Frontal cortex (tissue), 4 donors: Measurements from ENCODE around the gene EIF6. TPM values are rescaled to one million over a fixed set of nuclear protein-coding genes. Genes with fewer than 3 reads are reported as not detected.
A peak's percentile ranks its signal among the peaks of the same experiment; 100 is the strongest.

Source experiments
- DNase-seq, 2 donors: peaks; one replicate each; pipeline ENCODE4 v3.0.0; 2012; ENCODE audit warnings: low spot score in 2 of 2
- FAIRE-seq: peaks from 2 replicates; lab custom pipeline; 2012; peaks lifted over from hg19 to GRCh38; lab: Jason Lieb, UNC
- total RNA-seq: library from RNA; depleted of rRNA; stranded (reverse); fragments of >200 nt; gene quantifications from one replicate; pipeline ENCODE4 v1.2.3, GENCODE V29; 2014
- donor health status: control.
- donor health status: control.
- donor health status: control.

Gene EIF6
- total RNA-seq, 1 donor from 2014 or later, result 71.7 TPM

DNA sequence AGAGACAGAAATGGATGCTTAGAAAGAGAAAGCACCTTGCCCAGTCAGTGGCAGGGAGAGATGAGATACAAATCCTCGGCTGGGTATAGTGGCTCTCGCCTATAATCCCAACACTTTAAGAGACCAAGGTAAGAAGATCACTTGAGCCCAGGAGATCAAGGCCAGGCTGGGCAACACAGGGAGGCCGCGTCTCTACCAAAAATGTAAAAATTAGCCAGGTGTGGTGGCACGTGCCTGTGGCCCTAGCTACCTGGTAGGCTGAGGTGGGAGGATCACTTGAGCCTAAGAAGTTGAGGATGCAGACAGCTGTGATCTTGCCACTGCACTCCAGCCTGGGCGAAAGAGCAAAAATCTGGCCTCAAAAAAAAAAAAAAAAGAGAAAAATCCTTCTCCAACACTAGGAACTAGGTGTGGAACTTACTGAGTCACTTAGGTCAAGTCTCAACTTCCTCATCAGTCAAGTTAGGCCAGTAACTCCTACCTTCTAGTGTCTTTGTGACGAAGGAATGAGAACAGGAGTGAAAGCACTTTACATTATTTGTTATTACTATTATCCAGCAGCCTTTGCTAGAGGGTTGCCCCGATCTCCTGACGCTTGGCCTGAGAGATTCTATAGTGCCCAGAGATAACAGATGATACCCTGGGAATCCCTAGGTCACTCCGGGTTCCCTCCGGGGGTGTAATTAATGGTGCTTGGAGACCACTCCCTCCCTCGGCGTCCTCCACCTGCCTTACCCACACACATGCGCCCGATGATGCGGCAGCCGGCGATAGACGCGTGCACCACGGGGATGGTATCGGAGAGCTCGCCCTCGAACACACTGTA is 918 bp downstream of the EIF6 start:
- DNase-seq, result no peak
- no peak for FAIRE-seq

DNA sequence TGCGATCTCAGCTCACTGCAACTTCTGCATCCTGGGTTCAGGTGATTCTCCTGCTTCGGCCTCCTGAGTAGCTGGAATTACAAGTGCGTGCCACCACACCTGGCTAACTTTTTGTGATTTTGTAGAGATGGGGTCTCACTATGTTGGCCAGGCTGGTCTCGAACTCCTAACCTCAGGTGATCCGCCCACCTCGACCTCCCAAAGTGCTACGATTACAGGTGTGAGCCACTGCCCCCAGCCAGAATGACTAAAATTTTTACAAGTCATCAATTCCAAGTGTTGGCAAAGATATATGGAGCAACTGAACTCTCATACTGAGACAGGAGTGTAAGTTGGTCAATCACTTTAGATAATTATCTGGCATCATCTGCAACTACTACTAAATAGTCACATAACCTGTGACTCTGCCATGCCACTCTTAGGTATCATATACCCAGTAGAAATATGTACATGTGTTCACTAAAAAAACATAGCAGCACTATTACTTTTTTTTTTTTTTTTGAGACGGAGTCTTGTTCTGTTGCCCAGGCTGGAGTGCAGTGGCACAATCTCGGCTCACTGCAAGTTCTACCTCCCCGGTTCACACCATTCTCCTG is 3.0 kb downstream of the EIF6 start:
- DNase-seq (no peak), FAIRE-seq (no peak)

DNA sequence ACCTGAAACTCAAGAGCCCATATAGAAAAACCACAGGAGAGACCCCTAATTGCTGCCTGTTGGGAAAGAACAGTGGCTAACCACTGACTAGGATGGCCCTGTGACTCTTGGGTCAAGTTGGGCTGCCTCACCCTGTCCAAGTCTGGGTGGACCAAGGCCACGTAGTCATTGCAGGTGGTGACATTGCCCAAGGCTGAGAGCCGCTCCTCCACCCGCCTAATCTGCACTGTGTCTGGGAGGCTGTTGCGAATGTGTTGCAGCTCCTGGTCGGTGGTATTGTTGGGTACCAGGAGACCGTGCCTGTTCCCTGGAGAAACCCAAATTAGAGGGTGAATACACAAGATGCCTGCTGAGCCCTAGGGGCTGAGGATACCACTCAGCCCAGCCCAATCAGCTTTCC is 4.0 kb downstream of the EIF6 start:
- DNase-seq, result no peak
- FAIRE-seq, result no peak

DNA sequence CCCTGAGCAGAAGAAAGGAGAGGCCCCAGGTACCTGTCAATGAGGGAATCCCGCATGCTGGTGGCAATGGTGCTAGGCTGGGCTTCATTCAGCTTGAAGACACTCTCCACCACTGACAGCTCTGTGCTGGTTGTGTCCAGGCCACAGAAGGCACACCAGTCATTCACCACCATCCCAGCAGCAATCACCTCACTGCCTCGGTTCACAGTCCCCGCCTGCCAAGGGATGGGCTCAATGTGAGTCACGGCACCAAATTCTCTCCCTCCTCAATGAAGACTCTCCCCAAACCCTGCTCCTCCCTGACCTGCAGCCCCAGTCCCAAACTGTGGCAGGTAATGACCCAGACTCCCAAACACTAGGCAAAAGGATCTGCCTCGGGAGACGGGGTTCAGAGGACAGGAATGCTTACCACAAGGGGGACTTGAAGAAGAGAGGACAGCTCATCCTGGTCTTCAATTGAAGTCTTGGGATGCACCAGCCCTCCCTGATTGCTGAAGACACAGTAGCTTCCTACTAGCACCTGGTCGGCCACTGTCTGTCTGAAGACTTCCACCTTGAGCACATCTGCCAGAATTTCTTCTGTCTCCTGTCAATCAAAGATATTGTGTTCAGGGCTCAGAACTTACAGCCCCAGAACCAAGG is 4.9 kb downstream of the EIF6 start:
- DNase-seq, result no peak
- no peak for FAIRE-seq

DNA sequence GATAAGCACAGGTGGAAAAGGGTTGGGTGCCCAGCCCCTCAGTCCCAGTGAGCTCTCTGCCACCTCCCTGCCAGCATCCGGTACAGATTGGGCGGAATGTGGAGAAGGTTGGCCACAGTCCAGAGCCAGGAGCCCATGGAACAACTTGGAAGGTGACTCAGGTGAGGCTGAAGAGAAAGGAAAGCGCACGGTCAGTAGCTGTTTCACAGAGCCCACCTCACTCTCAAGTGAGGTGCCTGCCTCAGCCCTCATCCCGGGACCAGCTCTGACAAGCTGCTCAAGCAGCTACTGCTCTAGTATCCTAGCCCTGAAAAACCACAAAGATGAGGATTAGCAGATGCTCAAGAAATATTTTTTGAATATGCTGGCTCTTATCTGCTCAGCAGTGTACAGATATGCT is 5.5 kb downstream of the EIF6 start:
- no peak for DNase-seq
- FAIRE-seq, result no peak

DNA sequence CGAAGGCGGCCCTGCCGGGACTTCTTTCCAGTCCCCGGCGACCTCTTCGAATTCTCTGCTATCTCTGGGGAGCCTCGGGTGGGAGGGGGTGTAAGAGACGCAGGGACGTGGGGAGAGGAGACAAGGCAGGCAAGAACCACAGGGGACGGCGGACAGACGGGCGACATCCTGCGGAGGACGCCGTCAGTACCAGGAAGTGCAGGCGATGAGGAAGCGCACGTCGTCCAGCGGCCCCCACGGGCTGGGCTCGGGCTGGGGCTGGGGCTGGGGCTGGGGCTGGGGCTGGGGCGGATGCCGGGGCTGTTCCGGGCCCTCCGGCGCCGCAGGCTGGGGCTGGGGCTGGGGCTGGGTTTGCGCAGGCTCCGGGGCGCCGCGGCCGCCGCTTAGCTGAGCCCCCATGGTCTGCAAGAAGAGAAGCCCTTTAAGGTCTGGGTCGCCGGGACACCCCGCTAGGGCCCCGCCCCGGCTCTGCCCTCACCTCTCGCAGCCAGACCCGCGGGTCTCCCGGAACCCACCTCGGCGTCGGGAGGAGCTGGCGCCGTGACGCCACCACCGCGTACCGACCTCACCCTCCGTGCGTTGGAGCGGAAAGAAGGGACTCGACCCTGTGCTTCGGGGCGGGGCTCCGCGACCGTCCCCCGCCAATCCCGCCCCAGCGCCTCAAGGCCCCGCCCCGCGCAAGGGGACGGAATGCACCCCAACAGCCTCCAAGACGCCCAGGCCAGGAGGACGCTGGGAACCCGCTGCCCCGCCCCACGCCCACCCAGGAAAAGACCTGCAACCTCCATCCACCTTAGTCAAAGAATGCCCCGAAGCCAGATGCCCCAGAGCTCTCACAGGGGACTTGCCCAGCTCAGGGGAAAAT is 6.8 kb downstream of the EIF6 start, which contains the start of gene MMP24OS:
Gene MMP24OS, minus strand, starts transcription at position 592 of the 865 bp plus-strand sequence. Its CDS starts 193 bp downstream, at position 399.
- DNase-seq (peak; percentile 85 to 94), FAIRE-seq (no peak)

DNA sequence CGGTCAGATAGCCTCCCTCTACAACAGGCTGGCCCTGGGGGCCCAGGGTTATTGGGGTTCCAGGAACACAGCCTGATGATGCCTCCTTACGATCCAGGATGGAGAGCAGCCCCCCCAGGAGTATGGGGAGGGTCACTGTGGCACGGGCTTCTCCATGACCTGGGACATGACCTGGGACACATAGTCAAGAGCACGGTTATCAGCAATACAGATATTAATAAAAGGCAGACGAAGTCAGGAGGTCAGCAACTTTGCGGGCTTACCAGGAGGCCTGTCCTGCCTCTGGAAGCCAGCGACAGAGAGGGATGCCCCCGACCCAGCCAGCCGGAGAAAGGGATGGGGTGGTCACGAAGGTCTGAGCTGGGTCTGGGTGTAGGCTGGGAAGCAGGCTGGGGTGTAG is 7.4 kb downstream of the EIF6 start:
- no peak for FAIRE-seq
- DNase-seq, result no peak

DNA sequence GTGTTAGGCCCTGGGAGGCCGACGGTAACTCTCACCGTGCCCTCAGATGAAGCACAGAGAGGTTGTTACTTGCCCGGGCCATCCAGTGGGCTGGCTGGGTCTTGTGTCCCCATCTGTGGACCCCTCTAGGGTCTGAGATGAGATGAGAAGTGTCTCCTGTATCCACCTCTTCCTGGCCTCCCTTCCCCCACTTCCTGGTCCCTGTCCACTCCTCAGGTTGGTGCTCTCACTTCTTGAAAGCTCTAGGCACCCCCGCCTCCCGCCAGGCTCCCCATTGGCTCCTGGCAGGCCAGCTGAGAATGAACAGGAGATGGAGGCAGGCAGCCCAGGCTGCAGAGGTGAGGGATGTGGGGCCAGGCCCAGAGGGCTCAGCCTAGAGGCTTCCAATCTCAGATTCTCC is 8.2 kb downstream of the EIF6 start:
- DNase-seq (no peak), FAIRE-seq (no peak)

DNA sequence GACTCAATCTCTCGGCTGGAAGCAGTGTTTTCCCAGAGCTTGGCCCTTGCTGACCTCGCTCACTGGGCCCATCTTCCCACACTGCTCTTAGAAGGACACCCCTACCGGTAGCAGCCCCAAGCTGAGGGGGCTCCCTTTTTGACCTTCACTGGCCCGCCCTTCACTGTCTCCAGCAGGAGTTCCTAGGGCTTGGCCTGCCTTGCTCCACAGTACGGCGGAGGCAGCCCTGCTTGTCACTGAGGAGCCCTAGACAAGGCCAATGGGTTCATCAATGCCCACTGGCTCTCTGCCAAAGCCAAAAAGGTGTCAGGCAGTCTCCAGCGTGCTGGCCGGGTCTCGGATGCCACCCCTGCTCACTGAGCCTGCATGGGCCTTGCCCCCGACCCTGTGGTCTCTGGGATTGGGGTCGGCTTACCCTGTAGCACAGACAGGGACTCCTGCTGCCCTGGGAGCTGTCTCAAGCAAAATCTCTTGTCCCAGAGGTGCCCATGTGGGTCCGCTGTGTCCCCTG is 8.8 kb downstream of the EIF6 start:
- FAIRE-seq (no peak), DNase-seq (no peak)

DNA sequence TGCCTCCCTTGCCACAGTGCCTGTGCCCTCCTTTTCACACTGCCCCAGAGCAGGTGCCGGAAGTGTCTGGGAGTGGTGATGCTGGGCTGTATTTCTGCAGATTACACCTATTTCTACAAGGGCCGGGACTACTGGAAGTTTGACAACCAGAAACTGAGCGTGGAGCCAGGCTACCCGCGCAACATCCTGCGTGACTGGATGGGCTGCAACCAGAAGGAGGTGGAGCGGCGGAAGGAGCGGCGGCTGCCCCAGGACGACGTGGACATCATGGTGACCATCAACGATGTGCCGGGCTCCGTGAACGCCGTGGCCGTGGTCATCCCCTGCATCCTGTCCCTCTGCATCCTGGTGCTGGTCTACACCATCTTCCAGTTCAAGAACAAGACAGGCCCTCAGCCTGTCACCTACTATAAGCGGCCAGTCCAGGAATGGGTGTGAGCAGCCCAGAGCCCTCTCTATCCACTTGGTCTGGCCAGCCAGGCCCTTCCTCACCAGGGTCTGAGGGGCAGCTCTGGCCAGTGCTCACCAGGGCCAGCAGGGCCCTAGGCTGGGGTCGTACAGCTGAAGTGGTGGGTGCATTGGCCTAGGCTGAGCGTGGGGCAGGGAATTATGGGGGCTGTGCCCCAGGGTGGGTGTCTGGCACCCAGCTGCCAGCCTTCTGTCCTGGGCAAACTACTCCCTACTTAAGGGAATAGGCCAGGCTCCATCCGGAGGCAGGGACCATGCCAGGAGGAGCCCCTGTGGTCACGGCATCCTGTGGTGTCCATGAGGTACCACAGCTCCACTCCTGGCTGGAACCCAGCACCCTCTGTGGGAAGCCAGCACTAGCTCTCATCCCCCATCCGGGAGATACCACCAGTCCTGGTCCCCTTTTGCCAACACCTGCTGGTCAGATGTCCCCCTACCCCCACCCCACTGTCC is 10.1 kb downstream of the EIF6 start:
- no peak for DNase-seq
- no peak for FAIRE-seq

DNA sequence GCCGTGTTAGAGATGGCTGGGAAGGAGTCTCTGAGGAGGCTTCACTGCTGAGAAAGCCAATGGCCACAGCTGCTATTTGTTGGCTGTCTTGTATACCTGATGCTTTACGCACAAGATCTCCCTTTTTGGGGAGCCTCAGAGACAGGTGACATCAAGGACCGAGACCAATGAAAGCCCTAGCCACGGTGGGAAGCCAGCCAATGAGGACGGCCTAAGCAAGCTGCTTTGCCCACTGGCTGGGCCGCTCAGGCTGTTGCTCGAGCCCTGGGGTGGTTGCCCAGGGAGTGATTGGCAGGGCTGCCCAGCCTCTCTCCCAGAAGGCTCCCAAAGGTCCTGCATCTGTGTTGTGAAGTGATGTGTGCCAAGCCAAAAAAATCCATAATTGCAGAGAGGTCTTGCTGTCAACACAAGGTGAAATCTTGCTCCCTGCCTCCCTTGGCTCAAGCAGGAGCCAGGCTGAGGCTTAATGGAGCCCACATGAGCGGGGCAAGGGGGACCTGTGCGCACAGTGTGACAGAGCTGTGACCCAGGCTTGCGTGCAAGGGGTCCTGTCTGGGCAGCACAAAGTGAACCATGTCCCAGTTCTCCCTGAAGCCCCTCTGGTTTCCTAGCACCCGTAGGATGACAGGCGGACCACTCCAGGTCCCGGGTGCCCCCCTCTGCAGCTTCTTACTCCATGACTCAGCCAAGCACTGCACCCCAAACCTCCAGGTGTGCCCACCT is 11.0 kb downstream of the EIF6 start:
- DNase-seq (peak in 1 of 2 donors; percentile 46), FAIRE-seq (no peak)

DNA sequence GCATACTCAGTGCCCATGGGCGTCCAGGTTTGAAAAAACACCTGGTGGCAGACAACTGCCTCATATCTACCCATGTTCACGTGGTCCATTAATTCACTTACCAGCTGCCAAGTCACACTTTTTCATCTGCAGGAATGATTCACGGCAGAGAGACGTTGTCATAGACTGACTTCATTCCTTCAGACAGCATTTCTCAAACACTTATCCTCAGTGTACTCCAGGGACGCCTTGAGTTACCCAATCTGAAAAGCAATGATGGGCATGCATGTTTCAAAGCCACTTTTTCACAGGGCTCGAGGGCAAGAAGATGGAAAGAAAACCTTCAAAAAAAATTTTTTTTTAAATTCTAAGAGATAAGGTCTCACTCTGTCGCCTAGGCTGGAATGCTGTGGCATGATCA is 12.7 kb downstream of the EIF6 start:
- DNase-seq, result no peak
- no peak for FAIRE-seq

DNA sequence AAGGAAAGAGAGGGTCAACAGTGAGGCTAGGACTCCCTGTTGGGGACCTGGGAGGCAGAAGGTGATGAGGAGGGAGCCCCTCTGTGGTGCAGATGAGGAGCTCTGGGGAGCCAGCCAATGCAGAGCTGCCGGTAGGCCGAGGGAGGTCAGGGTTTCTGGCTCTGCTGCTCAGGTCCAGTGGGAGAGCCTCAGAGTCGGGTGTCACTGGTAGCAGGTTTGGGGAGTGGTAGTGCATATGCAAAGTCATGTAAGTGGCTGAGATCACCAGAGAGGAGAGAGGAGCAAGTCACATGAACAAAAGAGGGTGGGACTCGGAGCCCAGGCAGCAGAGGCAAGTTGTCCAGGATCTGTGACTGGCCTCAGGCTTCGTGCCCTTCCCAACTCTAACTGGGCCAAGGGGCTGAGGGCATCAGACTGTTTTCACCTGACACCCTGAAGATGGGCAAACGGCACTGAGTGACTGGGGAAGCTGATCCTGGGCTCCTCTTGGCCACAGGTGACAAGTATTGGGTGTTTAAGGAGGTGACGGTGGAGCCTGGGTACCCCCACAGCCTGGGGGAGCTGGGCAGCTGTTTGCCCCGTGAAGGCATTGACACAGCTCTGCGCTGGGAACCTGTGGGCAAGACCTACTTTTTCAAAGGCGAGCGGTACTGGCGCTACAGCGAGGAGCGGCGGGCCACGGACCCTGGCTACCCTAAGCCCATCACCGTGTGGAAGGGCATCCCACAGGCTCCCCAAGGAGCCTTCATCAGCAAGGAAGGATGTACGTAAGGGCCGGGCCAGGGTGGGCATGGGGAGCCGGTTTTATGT is 13.3 kb downstream of the EIF6 start:
- DNase-seq (no peak), FAIRE-seq (no peak)

DNA sequence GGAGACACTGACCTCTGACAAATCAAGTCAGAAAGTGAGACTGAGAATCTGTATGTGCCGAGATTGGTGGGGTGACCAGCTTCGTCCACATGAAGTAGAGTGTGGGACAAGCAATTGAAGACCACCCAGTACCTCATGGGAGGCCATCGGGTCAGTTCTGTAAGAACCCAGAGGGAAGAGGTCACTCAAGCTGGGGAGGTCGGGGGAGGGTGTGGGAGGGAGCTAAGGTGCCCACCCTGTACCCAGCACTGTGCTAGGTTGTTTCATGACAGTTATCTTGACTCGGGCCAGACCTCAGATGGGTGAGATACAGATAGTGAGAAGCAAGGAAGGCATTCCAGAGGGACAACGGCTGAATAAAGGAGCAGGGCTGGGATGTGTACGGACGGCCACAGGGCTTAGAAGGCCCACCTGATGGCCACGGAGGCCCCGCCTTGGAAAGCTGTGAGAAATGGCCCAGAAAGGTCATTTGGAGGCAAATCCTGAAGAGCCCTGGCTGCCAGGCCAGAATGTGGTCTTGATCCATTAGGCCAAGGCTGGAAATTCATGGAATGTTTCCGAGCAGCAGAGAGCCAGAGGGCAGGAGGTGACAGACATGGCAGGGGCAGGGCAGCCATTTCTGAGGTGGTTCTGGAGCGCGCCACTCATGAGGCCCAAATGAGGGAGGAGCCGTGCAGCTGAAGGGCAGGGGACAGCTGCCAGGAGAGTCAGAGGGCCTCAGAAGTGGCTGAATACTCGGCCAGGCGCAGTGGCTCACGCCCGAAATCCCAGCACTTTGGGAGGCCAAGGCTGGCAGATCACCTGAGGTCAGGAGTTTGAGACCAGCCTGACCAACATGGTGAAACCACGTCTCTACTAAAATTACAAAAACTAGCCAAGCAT is 14.3 kb downstream of the EIF6 start:
- FAIRE-seq, result no peak
- no peak for DNase-seq

DNA sequence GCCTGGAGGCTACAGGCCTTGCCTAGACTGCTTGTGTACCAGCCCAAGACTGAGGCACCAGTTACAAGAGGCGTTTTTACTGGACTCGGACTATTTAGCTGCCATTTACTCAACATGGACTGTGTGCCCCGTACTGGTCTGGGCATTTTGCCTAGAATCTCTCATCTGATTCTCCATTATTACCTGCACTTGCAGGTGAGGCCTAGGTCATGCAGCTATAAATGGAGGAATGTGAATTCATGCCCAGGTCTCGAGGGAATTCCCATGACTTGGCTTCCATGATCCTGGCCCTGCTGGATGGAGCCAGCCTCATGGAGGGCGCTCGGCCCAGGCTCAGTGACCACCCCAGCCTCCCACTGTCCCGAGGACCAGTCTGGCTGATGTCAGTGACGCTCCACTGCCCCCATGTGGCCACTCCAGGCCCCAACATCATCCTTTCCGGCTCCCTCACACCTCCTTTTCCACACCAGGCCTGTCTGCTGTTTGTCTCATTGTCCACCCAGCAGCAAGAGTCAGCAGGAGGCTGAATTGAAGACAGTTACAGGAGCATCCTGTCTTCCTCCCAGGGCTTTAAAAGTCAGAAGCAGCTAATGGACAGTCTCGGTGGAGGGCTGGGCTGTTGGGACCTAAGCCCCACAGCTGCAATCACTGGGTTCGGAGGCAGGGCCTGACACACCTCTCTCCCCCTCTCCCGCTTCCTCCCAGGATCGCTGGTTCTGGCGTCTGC is 15.4 kb downstream of the EIF6 start:
- no peak for FAIRE-seq
- DNase-seq, result peak in 1 of 2 donors; percentile 77

DNA sequence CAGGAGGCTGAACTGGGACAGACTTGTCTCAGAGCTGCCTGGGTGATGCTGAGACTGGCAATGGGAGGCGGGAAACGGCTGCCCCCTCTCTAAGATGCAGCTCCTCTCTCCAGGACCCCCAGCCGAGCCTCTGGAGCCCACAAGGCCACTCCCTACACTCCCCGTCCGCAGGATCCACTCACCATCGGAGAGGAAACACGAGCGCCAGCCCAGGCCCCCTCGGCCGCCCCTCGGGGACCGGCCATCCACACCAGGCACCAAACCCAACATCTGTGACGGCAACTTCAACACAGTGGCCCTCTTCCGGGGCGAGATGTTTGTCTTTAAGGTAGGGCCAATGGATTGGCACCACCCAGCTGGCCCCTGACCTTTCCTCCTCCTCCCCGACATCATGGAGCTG is 17.5 kb downstream of the EIF6 start:
- DNase-seq (no peak), FAIRE-seq (no peak)
